ENCODE data around the gene MEGF8.

DNA sequence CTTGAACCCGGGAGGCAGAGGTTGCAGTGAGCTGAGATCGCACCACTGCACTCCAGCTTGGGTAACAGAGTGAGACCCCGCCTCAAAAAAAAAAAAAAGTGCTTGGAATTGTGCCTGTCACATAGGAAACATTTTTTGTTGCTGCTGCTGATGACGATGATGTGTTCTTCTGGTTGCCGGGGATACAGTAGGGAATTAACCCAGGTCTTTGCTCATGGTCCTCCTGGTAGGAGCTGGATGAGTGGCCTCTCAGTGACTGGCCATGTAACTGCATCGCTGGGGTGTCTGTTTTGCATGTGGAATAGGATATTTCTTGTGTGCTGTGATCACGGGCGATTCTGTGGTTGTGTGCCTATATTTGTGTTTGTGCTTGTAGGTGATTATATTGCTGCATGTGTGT is 69.3 kb downstream of the MEGF8 start:
- TF ChIP-seq BRF2 (IDR thresholded peaks at IDR 0.05; ENCODE audit: borderline replicate concordance, insufficient read depth, insufficient read length) (no peak), ZBTB7A (IDR thresholded peaks at IDR 0.05; ENCODE audit: borderline replicate concordance, control insufficient read depth, low read depth, low read length) (no peak), ZFP36 (IDR thresholded peaks at IDR 0.05; ENCODE audit: low read depth, low read length, partially characterized antibody) (no peak), POLR2A (conservative IDR thresholded peaks at IDR 0.05) (no peak), GABPA (tag; conservative IDR thresholded peaks at IDR 0.05; ENCODE audit: low read depth) (no peak), JUND (IDR thresholded peaks at IDR 0.05; ENCODE audit: borderline replicate concordance, low read depth, low read length) (no peak), JUND (tag; IDR thresholded peaks at IDR 0.05; ENCODE audit: borderline replicate concordance, low read depth, low read length) (no peak), RAD21 (CRISPR knock-in tag; conservative IDR thresholded peaks at IDR 0.05 in 1 of 2, IDR thresholded peaks at IDR 0.05 in 1 of 2) (no peak), FOXK2 (conservative IDR thresholded peaks at IDR 0.05 in 1 of 2, IDR thresholded peaks at IDR 0.05 in 1 of 2; ENCODE audit: low read depth in 2 of 2) (no peak)
- TF ChIP-seq, protein P1, sequence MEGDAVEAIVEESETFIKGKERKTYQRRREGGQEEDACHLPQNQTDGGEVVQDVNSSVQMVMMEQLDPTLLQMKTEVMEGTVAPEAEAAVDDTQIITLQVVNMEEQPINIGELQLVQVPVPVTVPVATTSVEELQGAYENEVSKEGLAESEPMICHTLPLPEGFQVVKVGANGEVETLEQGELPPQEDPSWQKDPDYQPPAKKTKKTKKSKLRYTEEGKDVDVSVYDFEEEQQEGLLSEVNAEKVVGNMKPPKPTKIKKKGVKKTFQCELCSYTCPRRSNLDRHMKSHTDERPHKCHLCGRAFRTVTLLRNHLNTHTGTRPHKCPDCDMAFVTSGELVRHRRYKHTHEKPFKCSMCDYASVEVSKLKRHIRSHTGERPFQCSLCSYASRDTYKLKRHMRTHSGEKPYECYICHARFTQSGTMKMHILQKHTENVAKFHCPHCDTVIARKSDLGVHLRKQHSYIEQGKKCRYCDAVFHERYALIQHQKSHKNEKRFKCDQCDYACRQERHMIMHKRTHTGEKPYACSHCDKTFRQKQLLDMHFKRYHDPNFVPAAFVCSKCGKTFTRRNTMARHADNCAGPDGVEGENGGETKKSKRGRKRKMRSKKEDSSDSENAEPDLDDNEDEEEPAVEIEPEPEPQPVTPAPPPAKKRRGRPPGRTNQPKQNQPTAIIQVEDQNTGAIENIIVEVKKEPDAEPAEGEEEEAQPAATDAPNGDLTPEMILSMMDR (IDR thresholded peaks at IDR 0.05 in 2 of 3, conservative IDR thresholded peaks at IDR 0.05 in 1 of 3; ENCODE audit: insufficient read depth in 2 of 3, low read depth in 1 of 3, low read length in 3 of 3), result no peak

All from K562 (cell line).